NCI-H526 (cell line): ENCODE results near the gene FLOT1.

ENCODE experiments used
- DNase-seq, 2 experiments: peaks; one replicate each; lab custom pipeline; 2025; lab: John Stamatoyannopoulos, UW

FLOT1 gene

DNA sequence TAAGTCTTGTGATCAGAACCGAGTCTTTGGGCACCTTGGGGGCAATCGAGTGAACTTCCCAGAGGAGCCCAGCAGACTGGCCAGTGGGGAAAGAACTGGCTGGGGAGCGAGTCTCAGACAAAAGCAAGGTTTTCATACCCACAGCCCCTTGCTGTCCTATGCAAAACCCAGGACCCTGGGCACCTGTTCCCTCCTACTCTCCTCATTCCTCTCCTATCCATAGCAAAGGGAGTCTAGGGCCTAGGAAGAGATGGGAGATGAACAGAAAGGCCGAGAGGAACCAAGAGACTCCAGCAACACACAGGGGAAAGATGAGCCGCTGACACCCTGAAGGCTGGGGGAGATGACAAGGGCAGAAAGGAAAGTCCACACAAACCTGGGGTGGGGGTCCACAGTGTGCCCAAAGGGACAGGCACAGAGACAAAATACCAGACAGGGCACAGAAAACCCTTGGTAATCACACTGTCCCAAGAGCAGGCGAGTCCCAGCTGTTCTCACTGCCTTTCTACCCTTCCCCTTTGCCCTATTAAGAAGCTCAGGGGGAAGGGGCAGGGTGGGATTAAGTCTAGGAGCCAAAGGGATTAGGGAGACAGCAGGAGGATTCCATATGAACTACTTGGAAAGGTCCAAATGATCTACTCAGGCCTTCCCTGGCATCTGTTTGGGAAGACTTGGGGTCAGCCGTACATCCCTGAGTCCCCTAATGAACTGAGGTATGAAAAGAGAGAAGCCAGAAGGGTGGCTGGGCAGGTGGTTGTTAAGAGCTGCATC lies 62.5 kb downstream of the FLOT1 start:
- no peak for DNase-seq

DNA sequence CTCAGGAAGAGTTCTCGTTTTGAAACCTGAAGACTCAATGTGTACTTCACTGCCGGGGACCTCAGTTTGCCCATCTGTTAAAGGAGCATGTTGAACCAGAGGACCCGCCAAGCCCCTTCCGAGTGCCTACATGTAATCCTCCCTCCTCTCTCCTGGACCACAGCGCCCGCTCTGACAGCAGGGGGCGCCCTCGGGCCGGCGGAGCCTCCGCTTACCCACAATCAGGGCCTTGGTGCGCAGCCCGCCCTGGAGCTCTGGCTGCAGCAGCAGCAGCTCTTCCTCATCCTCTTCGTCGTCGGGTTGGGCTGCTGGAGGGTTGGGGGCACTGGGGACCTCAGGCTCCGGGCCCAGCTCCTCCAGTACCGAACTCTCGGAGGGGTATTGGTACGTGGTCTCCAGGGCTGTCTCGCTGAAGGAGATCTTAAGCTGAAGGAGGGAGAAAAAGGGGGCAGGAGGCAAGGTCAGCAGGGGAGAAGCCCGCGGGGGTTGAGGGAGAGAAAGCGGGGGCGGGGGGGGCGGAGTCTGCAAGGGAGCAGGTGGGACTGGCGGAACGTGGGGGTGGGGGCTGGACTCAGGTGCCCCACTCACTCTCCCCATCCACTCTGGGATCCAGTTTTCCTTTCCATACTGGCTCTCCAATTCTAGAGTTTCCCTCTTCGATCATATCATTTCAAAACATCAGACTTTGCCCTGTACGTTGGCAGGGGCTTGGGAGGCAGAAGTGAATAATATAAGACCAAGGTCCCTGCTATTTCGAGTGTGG lies 63.3 kb downstream of the FLOT1 start:
- peak; percentile 42 to 86 for DNase-seq
